Activated CD4-positive, alpha-beta T cell treated with anti-CD3 and anti-CD28 coated beads for 1 hour (primary cell): ENCODE data around the gene CYP4A22.
"Not testable (repeated sequence)": the region's sequence is repeated elsewhere in the genome, so short reads cannot be mapped to it uniquely, and the experiment has no call there.

Source experiments
- DNase-seq: peaks from one replicate; pipeline ENCODE4 v3.0.0-alpha.2; 2020

The CYP4A22 gene

DNA sequence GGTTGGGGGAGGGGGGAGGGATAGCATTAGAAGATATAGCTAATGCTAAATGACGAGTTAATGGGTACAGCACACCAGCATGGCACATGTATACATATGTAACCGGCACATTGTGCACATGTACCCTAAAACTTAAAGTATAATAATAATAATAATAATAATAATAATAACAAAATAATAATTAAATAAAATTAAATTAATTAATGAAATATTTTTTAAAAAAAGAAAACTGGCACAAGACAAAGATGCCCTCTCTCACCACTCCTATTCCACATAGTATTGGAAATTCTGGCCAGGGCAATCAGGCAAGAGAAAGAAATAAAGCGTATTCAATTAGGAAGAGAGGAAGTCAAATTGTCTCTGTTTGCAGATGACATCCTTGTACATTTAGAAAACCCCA lies 20.7 kb downstream of the CYP4A22 start:
- not testable (repeated sequence) for DNase-seq

DNA sequence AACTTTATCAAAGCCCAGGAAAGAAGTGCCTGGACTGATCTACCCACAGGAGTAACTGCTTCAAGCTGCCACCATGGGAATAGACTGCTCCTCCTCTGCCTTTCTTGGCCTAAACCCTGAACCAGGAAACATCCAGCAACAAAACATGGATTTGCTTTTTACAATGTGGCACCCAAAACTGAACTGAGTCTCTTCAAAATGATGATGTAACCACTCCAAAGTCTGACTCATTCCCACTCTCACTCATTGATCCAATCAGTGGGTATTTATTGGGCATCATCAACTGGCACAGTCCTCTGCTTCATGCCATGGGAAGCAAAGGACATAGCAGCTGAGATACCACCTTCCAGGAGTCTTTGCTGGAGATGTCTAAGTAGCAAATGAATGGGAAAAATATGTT lies 23.5 kb downstream of the CYP4A22 start:
- DNase-seq = no peak

- DNase-seq = no peak
Observed at GRCh38 chr1:47161298-47162040, 24.2 kb downstream of the CYP4A22 start.

- DNase-seq = no peak
Observed at GRCh38 chr1:47164552-47164951, 27.3 kb downstream of the CYP4A22 start.

- no peak for DNase-seq
Observed at GRCh38 chr1:47172782-47173181, 35.5 kb downstream of the CYP4A22 start.

DNA sequence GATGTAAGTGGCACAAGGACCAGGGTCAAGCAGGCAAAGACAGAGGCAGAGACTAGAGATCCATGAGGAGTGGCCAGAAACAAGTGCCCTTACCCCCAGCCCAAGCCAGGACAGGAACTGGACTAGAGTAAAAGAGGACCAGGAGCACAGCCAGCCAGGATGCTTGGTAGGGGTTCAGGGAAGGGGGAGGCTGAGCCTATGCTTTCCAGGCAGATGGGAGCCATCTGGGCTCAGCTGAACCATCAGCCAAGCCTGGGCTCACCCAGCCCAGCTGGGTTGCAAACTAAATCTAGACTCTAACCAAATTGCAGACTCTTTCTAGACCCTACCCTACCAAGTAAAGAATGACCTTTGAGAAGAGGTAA lies 37.4 kb downstream of the CYP4A22 start:
- DNase-seq = no peak

- no peak for DNase-seq
Observed at GRCh38 chr1:47175227-47175934, 38.1 kb downstream of the CYP4A22 start.

GRCh38 chr1:47178020-47178419 lies 40.8 kb downstream of the CYP4A22 start:
- DNase-seq = no peak

DNA sequence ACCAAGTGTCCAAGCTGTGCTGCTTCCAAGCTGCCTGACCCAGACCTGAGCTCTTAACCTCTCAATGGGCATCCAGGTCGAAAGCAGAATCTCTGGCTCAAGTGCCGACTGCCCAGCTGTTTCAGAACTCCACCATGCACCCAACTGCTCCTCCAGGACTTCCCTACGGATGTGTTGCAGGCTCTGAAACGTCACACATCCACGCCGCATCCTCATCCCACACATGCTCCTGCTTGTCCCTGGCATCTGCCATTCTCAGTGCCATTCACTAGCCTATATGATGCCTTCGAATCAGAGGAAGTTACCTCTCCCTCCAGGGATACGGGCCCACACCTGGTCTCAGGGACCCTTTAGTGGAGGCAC lies 41.4 kb downstream of the CYP4A22 start:
- no peak for DNase-seq

- DNase-seq = peak; percentile 53
Observed at GRCh38 chr1:47179017-47179987, 42.1 kb downstream of the CYP4A22 start.

DNA sequence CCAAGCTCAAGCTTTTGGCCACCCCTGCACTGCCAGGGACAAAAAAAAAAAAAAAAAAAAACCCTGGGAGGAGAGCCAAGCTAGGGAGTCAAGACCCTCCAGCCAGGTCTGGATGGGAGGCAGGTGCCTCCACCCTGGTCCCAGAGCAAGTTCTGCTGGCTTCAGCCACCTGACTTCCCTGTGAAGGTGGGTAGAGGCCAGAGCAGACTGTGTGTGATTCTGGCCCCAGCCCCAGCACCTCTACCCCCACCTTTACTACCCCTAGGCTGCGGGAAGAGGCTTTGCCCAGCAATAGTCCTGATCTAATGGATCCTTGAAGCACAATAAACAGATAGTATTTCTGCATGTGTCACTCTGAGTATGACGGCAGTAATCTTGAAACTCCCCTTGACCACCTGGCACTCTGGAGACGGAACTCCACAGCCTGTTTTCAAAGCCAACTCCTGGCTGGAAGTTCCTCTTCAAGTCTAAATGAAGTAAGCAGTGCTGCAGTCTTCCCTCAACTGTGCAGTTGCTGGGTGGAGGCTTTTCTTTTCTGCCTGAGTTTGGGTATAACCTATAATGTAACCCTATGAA lies 42.8 kb downstream of the CYP4A22 start:
- DNase-seq = no peak

GRCh38 chr1:47180603-47181094 lies 43.4 kb downstream of the CYP4A22 start:
- no peak for DNase-seq

DNA sequence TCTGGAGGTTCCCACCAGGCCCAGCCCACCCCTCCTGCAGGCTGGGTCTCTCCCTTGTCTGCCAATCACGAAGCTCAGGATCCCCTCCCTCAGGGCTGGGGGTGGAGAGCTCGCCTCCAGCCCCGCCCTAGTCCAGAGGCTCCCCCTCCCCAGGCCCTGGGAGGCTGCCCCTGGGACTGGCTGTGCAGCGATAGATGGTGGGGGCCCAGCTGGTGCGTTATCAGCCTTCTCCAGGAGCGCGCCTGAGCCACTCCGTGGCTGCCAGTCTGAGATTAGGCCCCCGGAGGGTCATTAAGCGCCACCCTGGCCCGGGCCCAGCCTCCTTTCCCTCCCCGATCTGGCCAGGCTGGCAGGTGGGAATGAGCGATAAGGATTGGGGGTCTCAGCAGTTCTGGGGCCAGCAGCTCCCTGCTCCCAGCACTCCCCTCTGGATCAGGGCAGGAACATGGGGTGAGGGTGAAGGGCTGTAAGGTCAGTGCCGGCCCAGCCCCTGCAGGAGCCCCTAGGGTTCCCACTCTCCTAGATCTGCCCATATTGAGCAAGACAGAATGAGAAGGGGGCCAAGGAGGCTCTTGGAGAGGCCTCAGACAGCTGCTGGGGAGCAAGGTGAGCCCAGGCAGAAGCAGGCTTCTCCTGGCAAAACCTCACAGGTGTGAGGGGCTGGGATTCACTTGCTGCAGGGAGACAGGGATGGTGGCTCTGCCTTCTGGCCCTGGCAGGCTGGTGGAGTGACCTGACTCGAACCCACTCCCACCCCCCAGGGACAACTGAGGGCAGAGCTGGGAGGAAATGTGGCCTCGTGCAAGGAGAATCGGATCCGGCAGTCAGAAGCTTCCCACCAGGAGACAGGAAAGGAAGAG lies 44.1 kb downstream of the CYP4A22 start:
- DNase-seq = no peak

DNA sequence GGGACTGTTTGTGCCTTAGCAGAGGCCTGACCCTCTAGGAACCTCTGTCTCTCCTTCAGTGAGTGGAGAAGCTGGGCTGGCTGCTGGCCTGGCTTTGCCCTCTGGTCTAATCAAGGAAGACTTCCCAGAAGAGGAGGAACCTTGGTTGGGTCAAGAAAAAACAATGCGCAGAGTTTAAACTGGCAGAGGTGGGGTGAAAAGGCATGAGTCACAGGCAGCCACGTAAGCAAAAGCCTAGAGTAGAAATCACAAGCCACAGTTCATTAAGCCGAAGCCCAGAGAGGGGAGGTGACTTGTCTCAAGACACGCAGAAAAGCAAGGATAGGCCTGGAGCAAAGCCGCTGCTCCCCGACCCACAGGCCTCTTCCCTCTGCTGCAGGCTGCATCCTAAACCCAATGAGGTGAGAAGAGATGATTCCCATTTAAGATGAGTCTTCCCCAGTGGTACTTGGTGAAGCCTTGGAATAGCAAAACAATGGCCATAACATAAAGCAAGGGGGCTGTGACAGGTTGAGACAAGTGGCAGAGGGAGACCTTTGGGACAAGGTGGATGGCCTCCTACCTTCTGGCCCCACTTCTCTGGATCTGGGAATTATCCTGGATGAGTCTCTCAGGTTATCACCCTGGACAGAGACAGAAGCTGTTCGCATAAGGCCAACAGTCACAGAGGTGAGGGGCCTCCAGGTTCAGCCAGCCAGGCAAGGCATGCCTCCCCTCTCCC lies 44.9 kb downstream of the CYP4A22 start:
- no peak for DNase-seq

- no peak for DNase-seq
Observed at GRCh38 chr1:47182676-47183235, 45.5 kb downstream of the CYP4A22 start.

DNA sequence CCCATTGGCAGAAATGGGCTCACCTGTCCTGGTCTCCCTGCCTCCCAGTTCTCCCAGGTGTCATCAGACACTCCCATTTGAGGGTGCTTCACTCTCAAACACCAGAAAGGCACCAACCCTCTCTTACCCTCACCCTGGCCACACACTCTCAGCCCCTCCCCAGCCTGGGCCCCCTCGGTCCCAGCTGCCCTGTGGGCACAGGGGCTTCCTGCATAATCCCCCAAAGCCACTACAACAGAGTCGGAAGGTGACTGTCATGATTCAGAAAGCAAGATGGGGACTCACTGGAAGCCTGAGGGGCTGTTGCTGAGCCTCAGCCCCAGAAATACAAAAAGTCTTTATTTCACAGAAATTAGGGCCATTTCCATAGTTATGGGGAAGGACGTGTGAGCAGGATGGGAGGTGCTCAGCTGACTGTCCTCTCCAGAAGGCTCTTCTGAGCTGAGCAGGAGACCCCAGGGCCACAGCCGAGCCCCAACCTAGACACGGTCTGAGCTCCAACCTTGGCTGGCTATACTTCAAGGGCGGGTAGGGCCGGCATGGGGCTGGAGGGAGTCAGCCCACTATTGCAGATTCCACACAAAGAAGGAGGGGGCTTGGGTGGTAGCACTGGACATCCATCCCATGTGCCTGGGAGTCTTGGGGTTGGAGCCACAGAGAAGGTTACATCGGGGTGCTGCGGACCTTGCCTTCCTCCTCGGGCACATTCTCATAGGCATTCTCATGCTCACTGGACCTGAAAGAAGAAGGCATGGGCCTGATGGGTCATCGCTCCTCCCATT lies 46.3 kb downstream of the CYP4A22 start:
- no peak for DNase-seq

DNA sequence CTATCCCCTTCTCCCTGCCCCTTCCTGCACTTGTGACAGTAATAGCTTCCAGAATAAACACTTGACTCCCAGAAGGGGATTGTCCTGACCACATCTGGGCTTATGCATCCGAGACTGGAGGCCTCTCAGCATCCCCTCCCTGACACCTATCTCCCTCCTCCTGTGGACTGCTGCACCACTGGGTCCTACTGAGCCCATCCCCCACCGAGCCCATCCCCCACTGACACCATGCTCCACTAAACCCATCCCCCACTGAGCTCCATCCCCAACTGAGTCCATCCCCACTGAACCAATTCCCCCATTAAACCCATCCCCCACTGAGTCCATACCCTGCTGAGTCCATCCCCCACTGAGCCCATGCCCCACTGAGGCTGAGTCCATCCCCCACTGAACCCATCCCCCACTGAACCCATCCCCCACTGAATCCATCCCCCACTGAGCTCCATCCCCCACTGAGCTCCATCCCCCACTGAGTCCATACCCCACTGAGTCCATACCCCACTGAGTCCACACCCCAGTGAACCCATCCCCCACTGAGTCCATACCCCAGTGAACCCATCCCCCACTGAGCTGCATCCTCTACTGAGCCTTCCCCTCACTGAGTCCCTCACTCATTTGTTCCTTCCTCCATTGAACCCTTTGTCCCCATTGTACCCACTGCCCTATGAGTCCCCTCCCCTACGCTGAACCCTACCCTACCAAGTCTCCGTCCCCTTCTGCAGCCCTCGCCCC lies 47.0 kb downstream of the CYP4A22 start:
- DNase-seq = no peak

DNA sequence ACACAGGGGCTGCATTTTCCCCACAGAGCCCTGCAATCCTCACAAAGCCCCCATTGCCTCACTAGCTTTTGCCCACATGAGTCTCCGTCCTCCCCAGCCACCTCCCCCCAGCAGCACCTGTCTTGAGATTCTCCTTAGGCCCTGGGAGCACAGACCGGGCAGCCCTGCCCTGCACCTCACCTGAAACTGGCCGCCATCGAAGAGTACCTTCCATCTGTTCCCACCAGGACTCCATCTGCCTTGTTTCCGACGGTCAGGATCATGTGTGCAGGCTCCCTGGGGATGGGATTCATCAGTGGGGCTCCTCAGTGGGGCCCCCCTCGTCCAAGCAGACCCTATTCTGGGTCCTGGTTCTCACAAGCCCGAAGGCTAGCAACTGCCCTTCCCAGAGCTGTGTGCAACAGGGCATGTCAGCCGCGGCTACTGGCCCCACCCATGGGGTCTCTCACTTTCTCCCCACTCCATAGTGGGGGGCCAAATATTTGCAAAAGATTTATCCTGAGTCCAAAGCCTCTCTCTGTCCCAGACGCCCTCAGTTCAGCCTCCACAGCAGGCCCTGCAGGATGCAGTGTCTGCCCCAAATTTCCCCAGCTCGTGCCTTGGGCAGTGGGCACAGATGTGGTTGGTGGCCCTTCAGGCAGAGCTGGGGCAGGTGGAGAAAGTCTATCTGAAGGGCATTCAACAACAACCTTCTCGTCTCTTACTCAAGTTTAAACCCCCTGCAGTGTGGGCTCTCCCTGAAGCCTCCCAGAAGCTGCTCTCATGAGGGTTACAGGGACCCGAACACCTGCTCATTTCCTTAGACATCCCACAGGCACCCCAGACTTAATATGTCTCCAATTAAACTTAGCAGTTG lies 47.8 kb downstream of the CYP4A22 start:
- no peak for DNase-seq
